PC-9 (cell line): ENCODE data around the gene RSAD1.

Source experiments
- CTCF ChIP-seq: fragments of 200-600 bp; sonication (generic); conservative IDR thresholded peaks from 2 replicates; pipeline ENCODE4 v1.6.1; 2017; ENCODE audit warnings: mixed run types, antibody characterized with exemption, mild to moderate bottlenecking, moderate library complexity
- EZH2 ChIP-seq: fragments of 200-600 bp; sonication (generic); IDR thresholded peaks from 2 replicates; pipeline ENCODE4 v1.8.0; 2017; ENCODE audit warnings: antibody characterized with exemption, low read depth

- TF ChIP-seq CTCF (no peak), EZH2 (no peak)
Observed at GRCh38 chr17:50505591-50506130, 27.0 kb downstream of the RSAD1 start.
